Measurements from ENCODE around the gene CDK15.

The CDK15 gene

GRCh38 chr2:201880579-201880978, 74.2 kb downstream of the CDK15 start:
- no peak for DNase-seq

GRCh38 chr2:201880993-201881611, 74.8 kb downstream of the CDK15 start:
- DNase-seq, result no peak

GRCh38 chr2:201881741-201882140, 75.4 kb downstream of the CDK15 start:
- DNase-seq, result no peak

- DNase-seq, result no peak
These were observed 76.2 kb downstream of the CDK15 start for GRCh38 chr2:201882353-201883090.

GRCh38 chr2:201883606-201884369, 77.5 kb downstream of the CDK15 start:
- DNase-seq, result no peak

- no peak for DNase-seq
These were observed 80.2 kb downstream of the CDK15 start for GRCh38 chr2:201886504-201886903.

- no peak for DNase-seq
These were observed 81.6 kb downstream of the CDK15 start for GRCh38 chr2:201887773-201888425.

- DNase-seq, result no peak
These were observed 82.1 kb downstream of the CDK15 start for GRCh38 chr2:201888426-201888800.

- DNase-seq, result no peak
These were observed 84.1 kb downstream of the CDK15 start for GRCh38 chr2:201890453-201890852.

- no peak for DNase-seq
These were observed 85.3 kb downstream of the CDK15 start for GRCh38 chr2:201891676-201892075.

GRCh38 chr2:201892516-201892915, 86.2 kb downstream of the CDK15 start:
- DNase-seq, result no peak

GRCh38 chr2:201900362-201900761, 94.0 kb downstream of the CDK15 start:
- no peak for DNase-seq

- DNase-seq, result no peak
These were observed 95.4 kb downstream of the CDK15 start for GRCh38 chr2:201901786-201902185.

- DNase-seq, result no peak
These were observed 98.4 kb downstream of the CDK15 start for GRCh38 chr2:201904538-201905420.

GRCh38 chr2:201906777-201907562, 100.6 kb downstream of the CDK15 start:
- no peak for DNase-seq

- DNase-seq, result no peak
These were observed 101.2 kb downstream of the CDK15 start for GRCh38 chr2:201907563-201907881.

GRCh38 chr2:201908901-201909300, 102.6 kb downstream of the CDK15 start:
- no peak for DNase-seq

GRCh38 chr2:201909348-201909747, 103.0 kb downstream of the CDK15 start:
- DNase-seq, result no peak

GRCh38 chr2:201909961-201910361, 103.6 kb downstream of the CDK15 start:
- no peak for DNase-seq

GRCh38 chr2:201911372-201911771, 105.0 kb downstream of the CDK15 start:
- no peak for DNase-seq

GRCh38 chr2:201913201-201913600, 106.9 kb downstream of the CDK15 start:
- no peak for DNase-seq

GRCh38 chr2:201915446-201915845, 109.1 kb downstream of the CDK15 start:
- DNase-seq, result no peak
